ENCODE results near the gene RGS3.

GRCh38 chr9:113475031-113475430, 11.5 kb downstream of the RGS3 start:
- no peak for TF ChIP-seq EZH2 (IDR thresholded peaks at IDR 0.05; ENCODE audit: insufficient read depth, poor library complexity, severe bottlenecking)
- no peak for TF ChIP-seq EZH2phosphoT487 (IDR thresholded peaks at IDR 0.05; ENCODE audit: insufficient read depth, low read depth)

All from GM23248 (cell line).